RCC 7860 (cell line): ENCODE data around the gene AGAP1.
"Not testable (repeated sequence)": the region's sequence is repeated elsewhere in the genome, so short reads cannot be mapped to it uniquely, and the experiment has no call there.

Experiments
- DNase-seq: peaks from one replicate; pipeline ENCODE4 v3.0.0-alpha.2; 2015; ENCODE audit warnings: low spot score
- FAIRE-seq: peaks from 2 replicates; lab custom pipeline; 2012; peaks lifted over from hg19 to GRCh38; lab: Jason Lieb, UNC

Gene AGAP1

DNA sequence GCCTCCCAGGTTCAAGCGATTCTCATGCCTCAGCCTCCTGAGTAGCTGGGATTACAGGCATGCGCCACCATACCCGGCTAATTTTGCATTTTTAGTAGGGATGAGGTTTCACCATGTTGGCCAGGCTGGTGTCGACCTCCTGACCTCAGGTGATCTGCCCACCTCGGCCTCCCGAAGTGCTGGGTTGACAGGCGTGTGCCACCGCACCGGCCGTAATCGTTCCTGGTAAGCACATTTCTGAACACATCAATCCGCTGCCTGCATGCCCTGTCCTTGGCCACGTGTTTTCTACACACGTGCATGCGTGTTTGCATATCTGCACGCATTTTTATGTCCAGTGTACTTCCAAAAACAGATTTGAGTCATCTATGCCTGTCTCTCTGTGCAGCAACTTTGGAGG is 597.0 kb downstream of the AGAP1 start:
- FAIRE-seq, result not testable (repeated sequence)

DNA sequence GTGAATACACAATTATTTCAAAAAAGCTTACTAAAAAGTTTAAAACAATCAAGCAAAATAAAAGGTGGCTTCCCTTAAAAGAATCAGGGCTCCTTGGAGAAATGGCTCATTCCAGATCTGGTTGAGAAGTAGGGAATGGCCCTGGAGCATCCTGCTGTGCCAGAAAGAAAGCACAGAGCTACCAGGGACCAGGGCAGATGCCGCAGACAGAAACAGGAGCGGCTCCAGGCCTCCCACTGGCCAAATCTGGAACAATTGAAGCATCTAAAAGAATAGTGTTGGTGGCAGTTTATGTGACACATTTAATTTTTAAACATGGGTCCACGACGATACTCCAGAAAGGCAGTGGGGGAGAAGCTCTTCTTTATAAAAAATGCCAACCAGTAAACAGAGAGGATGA is 598.9 kb downstream of the AGAP1 start:
- FAIRE-seq, result no peak
- DNase-seq, result no peak

More for the DNA sequence above, 597.0 kb downstream of the AGAP1 start:
- DNase-seq, result not testable (repeated sequence)

DNA sequence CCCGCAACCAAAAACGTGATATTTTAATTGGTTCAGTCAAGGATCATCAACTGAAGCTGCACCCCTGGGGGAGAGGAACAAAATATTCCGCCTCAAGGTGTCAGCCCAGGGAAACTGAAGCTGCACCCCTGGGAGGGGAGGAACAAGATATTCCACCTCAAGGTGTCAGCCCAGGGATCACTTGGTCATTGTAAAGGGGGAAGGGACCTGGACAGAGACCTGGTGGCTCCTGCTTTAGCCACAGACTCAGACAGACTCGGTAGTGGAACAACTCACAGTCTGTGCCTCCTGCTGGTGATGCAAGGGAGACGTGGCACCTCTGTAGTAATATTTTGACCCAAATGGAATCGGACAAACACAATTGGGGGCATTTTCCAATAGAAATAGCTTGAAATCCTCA is 599.3 kb downstream of the AGAP1 start:
- DNase-seq, result no peak
- no peak for FAIRE-seq

DNA sequence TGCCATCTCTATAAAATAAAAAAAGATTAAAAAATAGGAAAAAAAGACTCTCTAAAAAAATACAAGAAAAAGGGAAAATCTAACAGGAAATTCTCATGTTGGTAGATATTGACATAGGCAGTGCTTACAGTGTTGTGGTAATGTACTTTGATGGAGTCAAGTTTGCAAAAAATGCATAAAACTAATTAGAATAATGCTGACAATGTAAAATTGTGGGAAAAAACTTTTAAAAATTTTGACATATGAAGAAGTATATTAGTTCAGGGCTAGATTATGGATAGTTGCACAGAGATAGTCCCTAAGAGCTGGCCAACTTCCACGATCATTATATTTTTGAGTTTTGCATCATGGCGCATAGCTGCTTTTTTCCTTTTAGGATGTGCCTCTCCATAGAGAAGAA is 601.7 kb downstream of the AGAP1 start:
- no peak for DNase-seq
- FAIRE-seq, result no peak

DNA sequence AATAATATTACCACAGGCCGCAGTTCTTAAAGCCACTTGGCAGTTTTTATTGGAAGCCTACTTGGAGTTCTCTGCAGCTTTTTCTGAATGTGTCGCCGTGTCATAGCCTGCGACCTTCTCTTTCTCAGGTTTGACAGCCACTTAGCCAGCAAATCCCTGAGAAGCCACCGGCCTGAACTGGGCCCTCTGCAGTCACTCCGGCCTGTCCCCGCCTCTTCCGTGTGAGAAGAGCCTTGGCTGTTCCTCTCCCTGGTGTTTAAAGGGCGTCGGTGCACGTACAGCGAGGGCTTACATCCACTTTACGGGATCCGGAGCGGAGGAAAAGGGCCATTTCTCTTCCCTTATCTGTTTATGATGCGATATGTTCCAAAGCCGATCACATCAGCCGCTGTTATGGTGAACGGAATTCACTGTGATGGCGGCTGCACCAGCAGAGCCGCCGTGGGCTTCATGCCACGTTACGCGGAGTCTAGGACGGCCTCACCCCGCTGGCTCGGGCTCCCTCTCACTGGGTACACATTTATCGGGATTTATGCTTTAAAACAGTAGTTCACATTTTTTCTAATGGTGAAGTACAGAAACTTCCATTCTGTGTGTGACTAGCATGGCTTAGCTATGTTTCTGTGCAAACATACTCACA is 607.6 kb downstream of the AGAP1 start:
- FAIRE-seq, result no peak
- DNase-seq, result no peak

DNA sequence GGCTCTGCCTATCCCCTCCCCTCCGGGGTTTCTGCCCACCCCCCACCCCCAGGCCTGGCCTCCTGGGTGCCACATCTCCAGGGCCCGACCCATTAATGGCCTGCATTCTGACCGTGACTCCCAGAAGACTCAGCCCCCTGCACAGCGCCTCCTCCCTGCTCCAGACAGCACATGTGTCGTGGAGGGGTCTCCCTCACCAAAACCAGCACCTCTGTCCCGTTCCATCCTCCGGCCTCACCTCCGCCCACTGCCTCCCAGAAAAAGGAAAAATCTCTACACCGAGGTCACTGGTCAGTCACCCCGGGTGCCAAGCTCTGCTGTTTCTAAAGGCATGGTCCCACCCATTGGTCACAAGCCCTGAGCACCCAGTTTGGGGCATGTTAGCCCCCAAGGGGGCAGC is 609.1 kb downstream of the AGAP1 start:
- DNase-seq (no peak), FAIRE-seq (no peak)

DNA sequence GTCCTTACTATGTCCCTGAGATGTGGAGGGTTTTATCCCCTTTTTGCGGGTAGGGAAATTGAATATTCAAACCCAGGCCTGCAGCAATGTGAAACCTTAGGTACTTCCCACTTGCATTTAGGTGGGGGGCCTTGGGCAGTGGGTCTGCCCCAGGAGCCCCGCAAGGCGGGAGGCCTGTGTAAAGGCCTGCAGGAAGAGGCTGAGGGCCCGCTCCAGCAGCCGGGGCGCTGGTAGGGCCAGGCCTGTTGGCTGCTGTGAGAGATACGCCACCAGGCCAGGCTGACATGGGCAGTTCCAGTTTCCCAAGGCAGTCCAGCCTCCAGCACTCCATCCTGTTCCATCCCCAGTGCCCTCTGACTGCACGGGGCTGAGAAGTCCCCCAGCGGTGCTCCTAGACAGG is 610.1 kb downstream of the AGAP1 start:
- DNase-seq (no peak), FAIRE-seq (no peak)

- FAIRE-seq, result no peak
- no peak for DNase-seq
Observed at GRCh38 chr2:236105955-236106607, 612.2 kb downstream of the AGAP1 start.

- FAIRE-seq (no peak), DNase-seq (no peak)
Observed at GRCh38 chr2:236106761-236107160, 612.9 kb downstream of the AGAP1 start.

- no peak for DNase-seq
- FAIRE-seq, result no peak
Observed at GRCh38 chr2:236107536-236107935, 613.7 kb downstream of the AGAP1 start.

DNA sequence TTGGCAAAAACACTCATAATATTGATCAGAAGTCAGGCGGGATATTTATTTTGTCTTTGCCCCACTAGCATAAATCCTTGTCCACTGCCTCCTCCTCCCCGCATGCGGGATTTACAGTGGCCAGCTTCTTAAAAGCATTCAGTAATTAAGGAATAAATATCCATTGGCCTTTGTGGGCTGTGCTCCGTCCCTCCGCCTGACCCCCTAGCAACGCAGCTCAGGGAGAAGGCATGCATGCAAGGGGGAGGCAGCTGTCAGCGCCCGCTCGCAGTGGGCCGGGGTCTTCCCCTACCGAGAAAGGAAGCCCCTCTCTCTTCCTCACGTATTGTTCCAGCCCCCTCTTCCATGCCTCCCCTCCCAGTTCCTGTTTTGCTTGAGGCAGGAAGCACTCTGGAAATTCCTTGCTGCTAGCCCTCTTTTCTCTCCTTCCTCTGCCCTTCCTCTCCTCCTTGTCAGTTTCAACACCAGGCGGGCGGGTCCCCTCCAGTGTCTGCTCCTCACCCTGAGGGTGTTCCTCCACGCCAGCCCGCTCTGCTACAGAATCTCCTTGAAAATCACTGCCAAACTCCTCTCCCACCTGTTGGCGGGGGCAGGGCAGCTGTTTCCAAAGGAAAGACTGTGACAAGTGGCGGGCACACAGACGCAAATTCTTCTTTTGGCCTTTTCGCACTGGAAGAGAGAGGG is 614.2 kb downstream of the AGAP1 start:
- DNase-seq, result no peak
- no peak for FAIRE-seq

DNA sequence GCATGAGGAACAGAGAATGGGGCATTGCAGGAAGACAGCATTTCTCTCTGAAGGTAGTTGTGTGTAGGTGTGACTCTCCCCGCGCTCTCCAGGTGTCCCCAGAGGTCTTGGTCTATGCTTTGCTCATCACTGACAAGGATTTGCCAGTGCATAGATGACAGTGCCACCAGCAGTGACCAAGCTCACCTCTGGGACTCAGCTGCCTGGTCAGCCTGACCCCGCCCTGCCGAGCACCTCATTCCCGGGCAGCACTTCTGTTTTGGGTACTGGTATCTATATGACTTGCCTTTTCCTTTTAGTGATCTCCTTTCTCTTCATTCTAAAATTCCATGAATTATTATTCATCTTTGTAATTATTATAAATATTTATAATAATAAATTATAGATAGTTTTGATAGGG is 615.2 kb downstream of the AGAP1 start:
- FAIRE-seq (no peak), DNase-seq (no peak)

DNA sequence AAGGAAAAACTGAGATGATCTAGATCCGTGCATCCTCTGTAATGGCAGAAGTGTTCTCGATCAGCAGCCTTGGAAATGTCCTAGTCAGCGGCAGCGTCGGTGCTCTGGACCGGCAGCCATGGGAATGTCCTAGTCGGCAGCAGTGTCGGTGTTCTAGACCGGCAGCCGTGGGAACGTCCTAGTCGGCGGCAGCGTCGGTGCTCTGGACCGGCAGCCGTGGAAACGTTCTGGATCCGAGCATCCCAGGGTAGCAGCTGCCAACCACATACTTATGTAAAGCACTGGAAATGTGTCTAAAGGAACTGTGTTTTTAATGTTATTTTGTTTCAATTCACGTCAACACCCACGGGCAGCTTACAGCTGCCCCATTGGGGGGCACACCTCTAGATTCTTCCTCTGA is 615.6 kb downstream of the AGAP1 start:
- FAIRE-seq (no peak), DNase-seq (no peak)

- FAIRE-seq (no peak), DNase-seq (no peak)
Observed at GRCh38 chr2:236112466-236112865, 618.6 kb downstream of the AGAP1 start.

DNA sequence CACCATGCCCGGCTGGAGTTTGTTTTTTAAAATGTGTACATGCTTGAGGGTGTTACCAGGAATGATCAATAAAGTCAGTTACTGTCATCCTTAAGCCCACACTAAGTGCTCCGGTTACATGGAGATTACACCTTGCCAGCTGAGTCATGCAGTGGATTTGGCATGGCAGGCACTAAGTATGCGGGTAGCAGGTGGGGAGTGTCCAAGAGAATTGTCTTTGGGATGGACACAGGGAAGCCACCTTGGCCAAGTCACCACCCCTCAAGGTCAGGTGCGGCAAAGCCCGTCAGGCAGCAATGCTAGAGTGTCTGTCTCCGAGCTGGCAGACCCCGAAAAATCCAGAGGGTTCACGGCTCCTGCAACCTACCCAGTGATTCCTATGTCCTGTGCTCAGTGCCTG is 619.6 kb downstream of the AGAP1 start:
- FAIRE-seq, result no peak

GRCh38 chr2:236113948-236114347 is 620.1 kb downstream of the AGAP1 start:
- DNase-seq (no peak), FAIRE-seq (no peak)

More for the DNA sequence above, 619.6 kb downstream of the AGAP1 start:
- no peak for DNase-seq

DNA sequence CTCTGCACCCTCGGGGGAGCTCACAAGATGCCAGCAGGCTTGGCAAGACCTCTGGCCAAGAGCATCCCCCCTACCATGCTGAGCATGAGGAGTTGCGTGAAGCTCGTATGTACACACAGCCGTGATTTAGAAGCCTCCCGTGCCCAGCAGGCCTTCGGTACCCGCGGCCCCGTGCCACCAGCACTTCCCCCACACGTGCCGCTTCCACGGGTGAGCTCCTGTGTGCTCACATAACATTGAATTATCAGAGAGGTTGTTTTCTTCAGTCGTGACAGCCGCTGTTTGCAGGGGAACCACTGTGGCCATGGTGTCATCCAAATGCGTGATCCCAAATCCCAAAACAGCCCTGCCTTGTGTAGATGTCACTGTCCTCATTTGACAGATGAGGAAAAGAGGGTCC is 621.1 kb downstream of the AGAP1 start:
- FAIRE-seq, result no peak
- DNase-seq, result no peak

DNA sequence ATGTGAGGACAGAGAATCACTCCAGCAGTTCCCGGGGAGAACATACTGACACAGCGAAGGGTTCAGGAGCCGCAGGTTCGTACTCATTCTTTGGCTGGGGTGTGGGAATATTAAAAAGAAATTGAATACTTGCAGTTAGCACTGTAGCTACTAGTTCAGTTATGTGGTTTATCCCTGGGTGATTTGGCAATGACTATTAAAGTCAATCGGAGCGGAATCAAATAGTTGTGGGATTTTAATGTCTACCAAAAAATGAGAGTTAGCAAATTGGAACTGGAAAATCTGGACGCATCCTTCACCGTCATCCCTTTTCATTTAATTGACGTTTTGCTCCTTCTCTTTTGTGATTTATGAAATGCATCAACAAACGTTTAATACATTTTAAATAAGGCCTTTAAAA is 623.6 kb downstream of the AGAP1 start:
- DNase-seq (no peak), FAIRE-seq (no peak)

GRCh38 chr2:236117861-236118269 is 624.0 kb downstream of the AGAP1 start:
- DNase-seq (no peak), FAIRE-seq (no peak)

DNA sequence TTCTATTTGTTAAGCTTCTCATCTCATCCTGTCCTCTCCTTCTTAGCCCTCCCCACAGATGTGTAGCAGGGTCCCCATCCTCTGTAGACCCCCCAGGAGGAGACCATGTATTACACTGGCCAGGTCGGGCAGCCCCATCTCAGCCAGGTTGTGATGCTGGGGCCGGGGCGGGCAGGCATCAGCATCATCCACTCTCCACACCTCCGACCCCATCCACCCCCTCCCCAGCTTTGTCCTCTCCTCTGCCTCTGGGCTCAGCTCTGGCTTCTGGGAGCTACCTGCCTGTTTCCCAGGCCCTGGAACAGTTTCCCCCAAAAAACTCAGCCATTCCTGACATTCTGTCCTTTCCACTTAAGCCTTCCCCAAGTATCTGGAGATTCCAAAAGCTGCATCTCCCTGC is 625.2 kb downstream of the AGAP1 start:
- DNase-seq (no peak), FAIRE-seq (no peak)

DNA sequence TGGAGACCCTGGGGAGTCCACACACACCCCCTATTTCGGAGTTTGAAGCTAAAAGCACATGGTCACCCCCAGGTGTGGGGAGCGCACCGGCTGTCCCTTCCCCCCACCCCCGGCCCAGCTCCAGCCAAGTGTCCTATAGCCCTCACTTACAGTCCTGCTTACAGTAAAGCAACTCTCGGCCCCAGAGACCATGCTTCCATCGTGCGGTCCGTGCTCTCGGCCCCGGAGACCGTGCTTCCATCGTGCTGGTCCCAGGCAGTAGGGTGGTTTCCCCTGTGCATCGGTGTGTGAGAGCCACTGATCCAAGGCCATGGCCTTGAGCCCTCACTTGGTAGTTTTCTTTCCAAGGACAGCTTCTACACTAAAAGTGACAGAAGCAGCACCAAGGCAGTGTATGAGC is 625.6 kb downstream of the AGAP1 start:
- FAIRE-seq (no peak), DNase-seq (no peak)

DNA sequence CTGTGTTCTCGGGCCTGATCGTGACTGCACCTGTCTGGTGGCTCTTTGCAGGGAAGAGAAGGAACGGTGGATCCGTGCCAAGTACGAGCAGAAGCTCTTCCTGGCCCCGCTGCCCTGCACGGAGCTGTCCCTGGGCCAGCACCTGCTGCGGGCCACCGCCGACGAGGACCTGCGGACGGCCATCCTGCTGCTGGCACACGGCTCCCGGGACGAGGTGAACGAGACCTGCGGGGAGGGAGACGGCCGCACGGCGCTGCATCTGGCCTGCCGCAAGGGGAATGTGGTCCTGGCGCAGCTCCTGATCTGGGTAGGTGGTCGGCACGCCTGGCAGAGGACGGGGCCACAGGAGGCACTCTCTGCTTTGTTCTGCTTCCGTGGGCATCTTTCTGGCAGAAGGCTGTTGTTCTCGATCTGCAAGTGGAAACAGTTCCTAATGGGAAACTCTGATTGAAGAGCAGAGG is 626.3 kb downstream of the AGAP1 start:
- FAIRE-seq, result no peak

More for the DNA sequence above, 626.3 kb downstream of the AGAP1 start:
- no peak for DNase-seq
